DMS114 treated with DMSO at 0.1 percent for 48 hours (cell line): ENCODE data around the gene SYNE1.
"Not testable (repeated sequence)": the region's sequence is repeated elsewhere in the genome, so short reads cannot be mapped to it uniquely, and the experiment has no call there.

Experiments used
- DNase-seq: peaks from one replicate; lab custom pipeline; 2025; ENCODE audit not compliant: unreplicated experiment; lab: John Stamatoyannopoulos, UW

SYNE1 gene

DNA sequence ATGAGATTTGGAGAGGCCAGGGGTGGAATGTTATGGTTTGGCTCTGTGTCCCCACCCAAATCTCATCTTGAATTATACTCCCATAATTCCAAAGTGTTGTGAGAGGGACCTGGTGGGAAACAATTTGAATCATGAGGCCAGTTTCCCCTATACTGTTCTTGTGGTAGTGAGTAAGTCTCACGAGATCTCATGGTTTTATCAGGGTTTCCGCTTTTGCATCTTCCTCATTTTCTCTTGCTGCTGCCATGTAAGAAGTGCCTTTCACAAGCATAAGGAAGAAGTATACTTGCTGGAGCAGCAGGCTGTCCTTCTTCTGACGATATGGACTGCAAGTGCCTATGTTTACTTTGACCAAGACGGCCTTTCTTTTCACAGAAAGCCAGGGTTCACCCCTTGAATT lies 559.2 kb downstream of the SYNE1 start:
- DNase-seq: no peak

DNA sequence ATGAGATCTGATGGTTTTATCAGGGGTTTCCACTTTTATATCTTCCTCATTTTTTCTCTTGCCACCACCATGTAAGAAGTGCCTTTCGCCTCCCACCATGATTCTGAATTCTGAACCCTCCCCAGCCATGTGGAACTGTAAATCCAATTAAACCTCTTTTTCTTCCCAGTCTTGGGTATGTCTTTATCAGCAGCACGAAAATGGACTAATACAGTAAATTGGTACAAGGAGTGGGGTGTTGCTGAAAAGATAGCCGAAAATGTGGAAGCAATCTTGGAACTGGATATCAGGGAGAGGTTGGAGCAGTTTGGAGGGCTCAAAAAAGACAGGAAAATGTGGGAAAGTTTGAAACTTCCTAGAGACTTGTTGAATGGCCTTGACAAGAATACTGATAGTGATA lies 560.9 kb downstream of the SYNE1 start:
- not testable (repeated sequence) for DNase-seq

DNA sequence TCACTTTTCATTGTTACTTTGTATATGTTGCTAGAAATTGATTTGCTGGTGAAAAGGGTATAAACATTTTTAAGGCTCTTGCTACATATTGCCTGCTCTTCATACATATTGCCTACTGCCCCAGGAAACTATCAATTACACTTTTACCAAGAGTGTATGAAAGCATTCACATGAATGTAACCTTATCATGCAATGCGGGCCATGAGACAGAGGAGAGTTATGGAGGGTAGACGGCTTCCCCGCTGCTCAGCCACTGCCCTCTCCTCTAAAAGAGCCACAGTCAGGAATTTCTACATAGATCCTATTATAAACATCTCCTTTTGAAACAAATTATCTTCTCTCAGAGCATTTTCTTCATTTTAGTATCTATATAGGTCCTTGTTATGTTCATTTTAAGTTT lies 565.3 kb downstream of the SYNE1 start:
- DNase-seq: no peak
